Measurements from ENCODE around the gene SCUBE3. TPM values are rescaled to one million over a fixed set of nuclear protein-coding genes. Genes with fewer than 3 reads are reported as not detected.

Gene SCUBE3
- total RNA-seq, 1 experiment from 2014 or later: 0.05 TPM

GRCh38 chr6:35202066-35202546, 11.7 kb upstream of the SCUBE3 start (continued):
- no peak for TF ChIP-seq POLR2AphosphoS5 (IDR thresholded peaks at IDR 0.05; ENCODE audit: low read depth, low read length)
- TF ChIP-seq EGR1 (IDR thresholded peaks at IDR 0.05; ENCODE audit: low read depth): no peak
- TF ChIP-seq FOSL1 (IDR thresholded peaks at IDR 0.05; ENCODE audit: low read depth): no peak
- TF ChIP-seq SIN3A (IDR thresholded peaks at IDR 0.05; ENCODE audit: low read depth): no peak

- H3K4me1 ChIP-seq (ENCODE audit: control insufficient read depth in 1 of 2, insufficient read depth in 2 of 2, low read length in 2 of 2): no peaks in the 10 kb centered on the region
- H3K27ac ChIP-seq (ENCODE audit: low read depth, low read length): no peak overlapping the region
- no peak for TF ChIP-seq MAX (IDR thresholded peaks at IDR 0.05)
- TF ChIP-seq POLR2A (IDR thresholded peaks at IDR 0.05; ENCODE audit: borderline replicate concordance, extremely low read depth, insufficient read depth, insufficient read length): no peak
- TF ChIP-seq RAD21 (IDR thresholded peaks at IDR 0.05; ENCODE audit: low read depth): no peak
- TF ChIP-seq CTCF (IDR thresholded peaks at IDR 0.05 in 2 of 3, conservative IDR thresholded peaks at IDR 0.05 in 1 of 3; ENCODE audit: borderline replicate concordance in 1 of 3, insufficient read depth in 1 of 3, low read depth in 2 of 3, low read length in 2 of 3): no peak
- TF ChIP-seq ZNF274 (IDR thresholded peaks at IDR 0.05; ENCODE audit: low read depth, low read length): no peak
- TF ChIP-seq SIN3A (IDR thresholded peaks at IDR 0.05; ENCODE audit: low read depth): no peak
- no peak for TF ChIP-seq EZH2 (IDR thresholded peaks at IDR 0.05)
- no peak for TF ChIP-seq CBX3 (IDR thresholded peaks at IDR 0.05; ENCODE audit: low read depth)
- no peak for TF ChIP-seq JUND (IDR thresholded peaks at IDR 0.05)
- TF ChIP-seq CEBPB (IDR thresholded peaks at IDR 0.05; ENCODE audit: low read depth): no peak
- TF ChIP-seq ZFX (IDR thresholded peaks at IDR 0.05): no peak
- TF ChIP-seq REST (IDR thresholded peaks at IDR 0.05; ENCODE audit: low read depth): no peak
- TF ChIP-seq ATF3 (IDR thresholded peaks at IDR 0.05): no peak
- no peak for TF ChIP-seq ELF1 (IDR thresholded peaks at IDR 0.05; ENCODE audit: borderline replicate concordance, low read depth)
- TF ChIP-seq EGR1 (IDR thresholded peaks at IDR 0.05; ENCODE audit: low read depth): no peak
- no peak for TF ChIP-seq POLR2AphosphoS5 (IDR thresholded peaks at IDR 0.05; ENCODE audit: low read depth, low read length)
- no peak for TF ChIP-seq SP1 (IDR thresholded peaks at IDR 0.05; ENCODE audit: low read depth)
- no peak for TF ChIP-seq SRF (IDR thresholded peaks at IDR 0.05; ENCODE audit: low read depth)
- TF ChIP-seq EZH2phosphoT487 (IDR thresholded peaks at IDR 0.05; ENCODE audit: borderline replicate concordance): no peak
- TF ChIP-seq FOSL1 (IDR thresholded peaks at IDR 0.05; ENCODE audit: low read depth): no peak
- ChIA-PET CTCF (no interaction called here), RAD21 (ENCODE audit: low non-redundant PET in 1 of 2, low total read pairs in 2 of 2, uncharacterized antibody in 2 of 2, unreplicated experiment in 2 of 2) (no interaction called here), POLR2A (no interaction called here)
- no peaks in the 10 kb centered on the region for H3K36me3 ChIP-seq (ENCODE audit: control insufficient read depth in 1 of 2, insufficient read depth in 2 of 2, low read length in 2 of 2)
- peaks cover 22% of the 10 kb centered on the region; the same call in 1 of the 2 replicates for H3K27me3 ChIP-seq (ENCODE audit: insufficient read depth, low read length)
- DNase-seq (ENCODE audit: low read depth, low spot score): no peak
- intact Hi-C loops (cut with micrococcal nuclease): no loop called here
- H3K9me2 ChIP-seq (ENCODE audit: insufficient read depth): no peaks in the 10 kb centered on the region
- no peaks in the 10 kb centered on the region for H3K9me3 ChIP-seq (ENCODE audit: control insufficient read depth in 1 of 2, insufficient read depth in 1 of 2, low read depth in 1 of 2, low read length in 2 of 2)
- no peaks in the 10 kb centered on the region for H3K79me2 ChIP-seq (ENCODE audit: insufficient read depth, low read length)
- no peaks in the 10 kb centered on the region for H4K20me1 ChIP-seq (ENCODE audit: insufficient read depth)
- H2AFZ ChIP-seq (ENCODE audit: low read depth, low read length, poor library complexity, severe bottlenecking): no peak overlapping the region
- H3K4me2 ChIP-seq (ENCODE audit: low read length): no peak overlapping the region
- ATAC-seq: no peak
- H3K9ac ChIP-seq (ENCODE audit: low read length): no peak overlapping the region
- no TSS peak for BruUV-seq (replicated peaks)
- no peak overlapping the region for H3K4me3 ChIP-seq (replicated peaks in 1 of 2; ENCODE audit: low read depth in 1 of 2, low read length in 2 of 2)
These were observed 10.5 kb upstream of the SCUBE3 start for GRCh38 chr6:35203152-35203670.

Data from HCT116 (cell line).